Measurements from ENCODE around the gene GIT2.

- no peak for TF ChIP-seq EZH2 (IDR thresholded peaks at IDR 0.05; ENCODE audit: insufficient read depth, poor library complexity, severe bottlenecking)
- no peak for TF ChIP-seq EZH2phosphoT487 (IDR thresholded peaks at IDR 0.05; ENCODE audit: insufficient read depth, low read depth)
Observed at GRCh38 chr12:109932878-109933503, 63.2 kb downstream of the GIT2 start.
